Trophoblast cell (in vitro differentiated cells and primary cell): Measurements from ENCODE around the gene GPR34.

Source experiments
- DNase-seq, 2 donors: peaks; one replicate each; pipeline ENCODE4 v3.0.0-alpha.2; 2016
- H2AFZ ChIP-seq: 2 replicates; pipeline ENCODE4 v1.6.1; 2013; ENCODE audit warnings: low read length, moderate library complexity, mild to moderate bottlenecking; ENCODE audit not compliant: insufficient read depth, poor library complexity
- H2AK5ac ChIP-seq: 2 replicates; pipeline ENCODE4 v1.6.1; 2013; ENCODE audit warnings: mild to moderate bottlenecking, low read length
- H2BK120ac ChIP-seq: 2 replicates; pipeline ENCODE4 v1.6.1; 2013; ENCODE audit warnings: low read length, mild to moderate bottlenecking, moderate library complexity; ENCODE audit not compliant: insufficient read depth, poor library complexity
- H2BK12ac ChIP-seq: 2 replicates; pipeline ENCODE4 v1.6.1; 2013; ENCODE audit warnings: mild to moderate bottlenecking, low read length, moderate library complexity
- H2BK5ac ChIP-seq: 2 replicates; pipeline ENCODE4 v1.6.1; 2013; ENCODE audit warnings: low read length, low read depth, moderate library complexity, mild to moderate bottlenecking; ENCODE audit not compliant: poor library complexity
- H3K14ac ChIP-seq: 2 replicates; pipeline ENCODE4 v1.6.1; 2013; ENCODE audit warnings: mild to moderate bottlenecking, low read length
- H3K18ac ChIP-seq: 2 replicates; pipeline ENCODE4 v1.6.1; 2013; ENCODE audit warnings: mild to moderate bottlenecking, low read length
- H3K23ac ChIP-seq: 2 replicates; pipeline ENCODE4 v1.6.1; 2013; ENCODE audit warnings: low read length
- H3K27ac ChIP-seq: 2 replicates; pipeline ENCODE4 v1.5.1; 2013; ENCODE audit warnings: low read depth, mild to moderate bottlenecking, inconsistent platforms, low read length, moderate library complexity
- H3K27me3 ChIP-seq: 2 replicates; pipeline ENCODE4 v1.6.1; 2013; ENCODE audit warnings: inconsistent platforms, mild to moderate bottlenecking, low read length, moderate library complexity; ENCODE audit not compliant: insufficient read depth
- H3K36me3 ChIP-seq, 2 experiments: 1 replicate in 1 of 2; 2 replicates in 1 of 2; pipeline ENCODE4 v1.6.1; 2013; ENCODE audit warnings: low read length in 2 of 2, mild to moderate bottlenecking in 2 of 2, moderate library complexity in 1 of 2; ENCODE audit not compliant: insufficient read depth in 2 of 2, control insufficient read depth in 1 of 2
- H3K4ac ChIP-seq: 2 replicates; pipeline ENCODE4 v1.6.1; 2013; ENCODE audit warnings: low read depth, mild to moderate bottlenecking, low read length, moderate library complexity
- H3K4me1 ChIP-seq, 2 experiments: 1 replicate in 1 of 2; 2 replicates in 1 of 2; pipeline ENCODE4 v1.6.1; 2013; ENCODE audit warnings: low read length in 2 of 2, mild to moderate bottlenecking in 2 of 2, moderate library complexity in 1 of 2; ENCODE audit not compliant: insufficient read depth in 2 of 2, control insufficient read depth in 1 of 2
- H3K4me2 ChIP-seq: 2 replicates; pipeline ENCODE4 v1.6.1; 2013; ENCODE audit warnings: inconsistent platforms, mild to moderate bottlenecking, low read length, moderate library complexity
- H3K4me3 ChIP-seq: 2 replicates; pipeline ENCODE4 v1.5.1; 2013; ENCODE audit warnings: mild to moderate bottlenecking, low read depth, low read length, inconsistent platforms
- H3K79me1 ChIP-seq: one replicate; pipeline ENCODE4 v1.6.1; 2013; ENCODE audit warnings: low read length
- H3K79me2 ChIP-seq: 2 replicates; pipeline ENCODE4 v1.6.1; 2013; ENCODE audit warnings: low read length, mild to moderate bottlenecking; ENCODE audit not compliant: control insufficient read depth, insufficient read depth, poor library complexity
- H3K9ac ChIP-seq: 2 replicates; pipeline ENCODE4 v1.6.1; 2013; ENCODE audit warnings: mild to moderate bottlenecking, low read length
- H3K9me3 ChIP-seq: 2 replicates; pipeline ENCODE4 v1.6.1; 2013; ENCODE audit warnings: low read depth, mild to moderate bottlenecking, control low read depth, inconsistent platforms, low read length; ENCODE audit not compliant: insufficient read depth
- H4K12ac ChIP-seq: 2 replicates; pipeline ENCODE4 v1.6.1; 2013; ENCODE audit warnings: low read depth, mild to moderate bottlenecking, low read length, moderate library complexity
- H4K8ac ChIP-seq: 2 replicates; pipeline ENCODE4 v1.6.1; 2013; ENCODE audit warnings: low read depth, mild to moderate bottlenecking, low read length, moderate library complexity
- H4K91ac ChIP-seq: one replicate; pipeline ENCODE4 v1.6.1; 2013; ENCODE audit warnings: low read depth, mild to moderate bottlenecking, low read length, moderate library complexity
- WGBS: extraction: QIAGEN DNeasy Blood & Tissue Kit; methylation state at CpG from one replicate; pipeline ENCODE4 v1.1.7; 2013; ENCODE audit warnings: missing lambda C conversion rate; ENCODE audit not compliant: insufficient read length, insufficient coverage; ENCODE audit errors: extremely low coverage; 5-methylcytosine and 5-hydroxymethylcytosine counted together

GPR34 gene

GRCh38 chrX:41711021-41711667 lies 22.4 kb downstream of the GPR34 start:
- Histone ChIP-seq H3K79me1 (no peaks in the 10 kb centered on the region), H3K79me2 (no peaks in the 10 kb centered on the region), H2AFZ (no peak overlapping the region), H3K18ac (no peak overlapping the region), H3K36me3 (no peaks in the 10 kb centered on the region), H3K14ac (no peak overlapping the region), H2BK5ac (no peak overlapping the region), H4K8ac (no peak overlapping the region), H2AK5ac (no peak overlapping the region), H2BK120ac (no peak overlapping the region), H3K27me3 (no peaks in the 10 kb centered on the region), H4K91ac (no peak overlapping the region), H3K4me1 (no peaks in the 10 kb centered on the region), H3K4me2 (no peak overlapping the region), H3K4ac (no peak overlapping the region), H3K9me3 (no peaks in the 10 kb centered on the region), H3K4me3 (no peak overlapping the region), H2BK12ac (no peak overlapping the region), H3K27ac (no peak overlapping the region), H3K9ac (no peak overlapping the region), H3K23ac (no peak overlapping the region), H4K12ac (no peak overlapping the region)
- DNase-seq, result no peak
- WGBS, result no CpG with 5 or more reads among the region's 5 CpGs

- no peak for DNase-seq
- peaks cover 0 to 1% of the 10 kb centered on the region in 2 experiments for H3K36me3 ChIP-seq
- peaks cover 5% of the 10 kb centered on the region for H3K79me1 ChIP-seq
- H3K4ac ChIP-seq, result no peak overlapping the region
- no peak overlapping the region for H3K9ac ChIP-seq
- no peaks in the 10 kb centered on the region for H3K9me3 ChIP-seq
- H3K23ac ChIP-seq, result no peak overlapping the region
- WGBS, result no CpG with 5 or more reads among the region's 5 CpGs
- H2AK5ac ChIP-seq, result no peak overlapping the region
- H3K18ac ChIP-seq, result no peak overlapping the region
- no peak overlapping the region for H3K4me3 ChIP-seq
- no peak overlapping the region for H2BK120ac ChIP-seq
- H2BK12ac ChIP-seq, result no peak overlapping the region
- no peak overlapping the region for H3K27ac ChIP-seq
- no peak overlapping the region for H3K14ac ChIP-seq
- H3K79me2 ChIP-seq, result no peaks in the 10 kb centered on the region
- H3K4me1 ChIP-seq, result peaks cover 0 to 2% of the 10 kb centered on the region in 2 experiments
- H3K27me3 ChIP-seq, result no peaks in the 10 kb centered on the region
- H2BK5ac ChIP-seq, result no peak overlapping the region
- H4K91ac ChIP-seq, result no peak overlapping the region
- H2AFZ ChIP-seq, result no peak overlapping the region
- H3K4me2 ChIP-seq, result no peak overlapping the region
- no peak overlapping the region for H4K12ac ChIP-seq
- no peak overlapping the region for H4K8ac ChIP-seq
Measured at GRCh38 chrX:41716222-41716621, 27.4 kb downstream of the GPR34 start.

DNA sequence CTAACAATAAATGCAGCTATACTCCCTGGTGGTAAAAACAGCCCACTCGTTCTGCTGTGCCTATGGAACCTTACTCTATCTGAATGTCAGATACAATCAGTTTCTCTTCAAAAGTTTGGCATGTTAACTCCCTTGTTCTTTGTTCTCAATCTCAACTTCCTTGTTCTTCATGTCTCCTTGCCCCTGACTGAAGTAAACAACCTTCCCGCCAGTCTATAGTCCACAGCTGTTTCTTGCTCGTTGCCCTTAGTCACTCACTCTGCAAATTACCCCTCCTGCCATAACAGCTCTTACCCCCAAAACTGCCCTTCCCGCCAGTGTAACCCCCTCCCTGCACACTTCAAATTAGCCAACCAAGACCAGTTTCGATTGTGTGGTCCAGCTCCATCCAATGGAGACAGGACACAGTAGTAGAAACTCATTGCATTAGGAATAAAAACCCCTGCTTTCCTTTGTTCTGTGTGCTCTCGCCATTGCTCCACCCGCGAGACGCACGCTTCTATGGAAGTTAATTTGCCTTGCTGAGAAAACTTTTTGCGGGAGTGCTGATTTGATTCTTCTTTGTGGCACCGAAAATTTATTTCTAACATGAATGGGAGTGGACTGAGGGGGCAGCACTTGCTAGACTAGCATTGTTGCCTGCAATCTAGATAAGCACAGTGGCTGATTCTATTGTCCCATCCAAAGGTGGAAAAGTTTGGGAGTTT lies 28.1 kb downstream of the GPR34 start:
- Histone ChIP-seq H3K23ac (no peak overlapping the region), H3K27me3 (no peaks in the 10 kb centered on the region), H3K79me1 (peaks cover 5% of the 10 kb centered on the region), H2AFZ (no peak overlapping the region), H3K4me3 (no peak overlapping the region), H3K27ac (no peak overlapping the region), H2BK120ac (no peak overlapping the region), H3K79me2 (no peaks in the 10 kb centered on the region), H3K36me3 (peaks cover 0 to 1% of the 10 kb centered on the region in 2 experiments), H3K4me2 (no peak overlapping the region), H2BK5ac (no peak overlapping the region), H2BK12ac (no peak overlapping the region), H3K4ac (no peak overlapping the region), H4K8ac (no peak overlapping the region), H3K4me1 (peaks cover 0 to 2% of the 10 kb centered on the region in 2 experiments), H4K12ac (no peak overlapping the region), H3K14ac (no peak overlapping the region), H2AK5ac (no peak overlapping the region), H3K9ac (no peak overlapping the region), H3K9me3 (no peaks in the 10 kb centered on the region), H3K18ac (no peak overlapping the region), H4K91ac (no peak overlapping the region)
- DNase-seq, result no peak
- WGBS, result no CpG with 5 or more reads among the region's 12 CpGs

- H3K18ac ChIP-seq, result no peak overlapping the region
- H3K79me2 ChIP-seq, result no peaks in the 10 kb centered on the region
- H2BK12ac ChIP-seq, result peak overlapping the region; percentile 22
- no peak overlapping the region for H2AK5ac ChIP-seq
- H2BK120ac ChIP-seq, result no peak overlapping the region
- peak; percentile 85 to 89 for DNase-seq
- H3K4me2 ChIP-seq, result no peak overlapping the region
- H3K27ac ChIP-seq, result peak overlapping the region; percentile 75
- no peak overlapping the region for H3K14ac ChIP-seq
- H3K79me1 ChIP-seq, result peaks cover 5% of the 10 kb centered on the region
- H3K4ac ChIP-seq, result no peak overlapping the region
- H4K91ac ChIP-seq, result peak overlapping the region; percentile 47
- no peak overlapping the region for H3K4me3 ChIP-seq
- H3K27me3 ChIP-seq, result no peaks in the 10 kb centered on the region
- WGBS, result no CpG with 5 or more reads among the region's 4 CpGs
- H3K23ac ChIP-seq, result no peak overlapping the region
- H4K12ac ChIP-seq, result no peak overlapping the region
- H2AFZ ChIP-seq, result no peak overlapping the region
- H3K4me1 ChIP-seq, result peaks cover 0 to 2% of the 10 kb centered on the region in 2 experiments
- H4K8ac ChIP-seq, result peak overlapping the region; percentile 38
- H3K9me3 ChIP-seq, result no peaks in the 10 kb centered on the region
- peaks cover 0 to 1% of the 10 kb centered on the region in 2 experiments for H3K36me3 ChIP-seq
- H3K9ac ChIP-seq, result no peak overlapping the region
- no peak overlapping the region for H2BK5ac ChIP-seq
Measured at GRCh38 chrX:41718481-41719235, 29.9 kb downstream of the GPR34 start.
